ENCODE results near the gene RIMS3. TPM values are rescaled to one million over a fixed set of nuclear protein-coding genes. Genes with fewer than 3 reads are reported as not detected.
"Not testable (repeated sequence)": the region's sequence is repeated elsewhere in the genome, so short reads cannot be mapped to it uniquely, and the experiment has no call there.

Gene RIMS3
- total RNA-seq, 4 donors from 2014 or later = 2.7 to 4.0 (median 3.0) TPM

- intact Hi-C loops (cut with DNase I; ENCODE audit: low total_unique reads) = no loop called here
- DNase-seq (ENCODE audit: low spot score in 2 of 2) = no peak
- TF ChIP-seq POLR2A (IDR thresholded peaks at IDR 0.05) (no peak), CTCF (IDR thresholded peaks at IDR 0.05) (no peak)
- H3K4me3 ChIP-seq (ENCODE audit: low read depth, poor library complexity, severe bottlenecking) = no peak overlapping the region
- WGBS, 2 donors = 94 to 96% methylated on average over 25 of the region's 25 CpGs
Observed at GRCh38 chr1:40635763-40636500, 29.6 kb downstream of the RIMS3 start.

GRCh38 chr1:40634901-40635655 is 30.4 kb downstream of the RIMS3 start:
- H3K4me3 ChIP-seq (ENCODE audit: low read depth, poor library complexity, severe bottlenecking) = no peak overlapping the region
- TF ChIP-seq CTCF (IDR thresholded peaks at IDR 0.05) (no peak), POLR2A (IDR thresholded peaks at IDR 0.05) (no peak)
- 60 to 62% methylated on average over 6 of the region's 6 CpGs for WGBS, 2 donors
- no peak for DNase-seq (ENCODE audit: low spot score in 2 of 2)
- intact Hi-C loops (cut with DNase I; ENCODE audit: low total_unique reads) = no loop called here

GRCh38 chr1:40633931-40634376 is 31.5 kb downstream of the RIMS3 start:
- TF ChIP-seq CTCF (IDR thresholded peaks at IDR 0.05) (no peak), POLR2A (IDR thresholded peaks at IDR 0.05) (no peak)
- no peak overlapping the region for H3K4me3 ChIP-seq (ENCODE audit: low read depth, poor library complexity, severe bottlenecking)
- no peak for DNase-seq (ENCODE audit: low spot score in 2 of 2)
- 63 to 69% methylated on average over 2 of the region's 2 CpGs for WGBS, 2 donors
- intact Hi-C loops (cut with DNase I; ENCODE audit: low total_unique reads) = no loop called here

GRCh38 chr1:40633523-40633922 is 32.0 kb downstream of the RIMS3 start:
- intact Hi-C loops (cut with DNase I; ENCODE audit: low total_unique reads) = no loop called here
- DNase-seq (ENCODE audit: low spot score in 2 of 2) = no peak
- no peak for TF ChIP-seq POLR2A (IDR thresholded peaks at IDR 0.05)
- TF ChIP-seq CTCF (IDR thresholded peaks at IDR 0.05) = no peak
- H3K4me3 ChIP-seq (ENCODE audit: low read depth, poor library complexity, severe bottlenecking) = no peak overlapping the region

- WGBS, 2 donors = 57 to 72% methylated on average over 7 of the region's 7 CpGs
- intact Hi-C loops (cut with DNase I; ENCODE audit: low total_unique reads) = no loop called here
- TF ChIP-seq CTCF (IDR thresholded peaks at IDR 0.05) (no peak), POLR2A (IDR thresholded peaks at IDR 0.05) (no peak)
- no peak overlapping the region for H3K4me3 ChIP-seq (ENCODE audit: low read depth, poor library complexity, severe bottlenecking)
- DNase-seq (ENCODE audit: low spot score in 2 of 2) = no peak
Observed at GRCh38 chr1:40630488-40631223, 34.8 kb downstream of the RIMS3 start.

- 87 to 91% methylated on average over 4 of the region's 4 CpGs for WGBS, 2 donors
- H3K4me3 ChIP-seq (ENCODE audit: low read depth, poor library complexity, severe bottlenecking); DNase-seq (ENCODE audit: low spot score in 2 of 2); intact Hi-C loops (cut with DNase I; ENCODE audit: low total_unique reads): not testable (repeated sequence)
Observed at GRCh38 chr1:40629546-40629945, 35.9 kb downstream of the RIMS3 start.
